IPS DF 4.7 (cell line): ENCODE results near the gene PDE1C.

Experiments used
- DNase-seq: peaks from one replicate; pipeline ENCODE4 v3.0.0-alpha.2; 2013; ENCODE audit warnings: low spot score; ENCODE audit errors: extremely low read depth

PDE1C gene

DNA sequence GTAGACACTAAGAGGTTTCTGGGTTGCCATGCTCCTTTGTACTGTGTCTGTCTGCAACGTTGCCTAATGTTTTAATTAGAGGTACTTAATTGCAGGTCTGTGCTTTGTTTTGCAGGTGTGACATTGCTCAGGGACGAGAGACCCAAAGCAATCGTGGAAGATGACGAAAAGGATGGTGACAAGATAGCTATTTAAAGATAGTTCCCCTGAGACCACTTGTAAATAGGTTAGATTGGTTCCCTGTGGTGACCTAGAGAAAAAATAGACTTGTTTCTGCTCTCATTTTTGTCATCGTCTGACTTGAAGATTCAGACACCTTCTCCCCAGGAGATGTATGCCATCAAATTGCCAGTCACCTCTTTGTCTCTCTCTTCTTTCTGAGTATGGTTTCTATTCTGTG is 363.1 kb downstream of the PDE1C start:
- DNase-seq = no peak

DNA sequence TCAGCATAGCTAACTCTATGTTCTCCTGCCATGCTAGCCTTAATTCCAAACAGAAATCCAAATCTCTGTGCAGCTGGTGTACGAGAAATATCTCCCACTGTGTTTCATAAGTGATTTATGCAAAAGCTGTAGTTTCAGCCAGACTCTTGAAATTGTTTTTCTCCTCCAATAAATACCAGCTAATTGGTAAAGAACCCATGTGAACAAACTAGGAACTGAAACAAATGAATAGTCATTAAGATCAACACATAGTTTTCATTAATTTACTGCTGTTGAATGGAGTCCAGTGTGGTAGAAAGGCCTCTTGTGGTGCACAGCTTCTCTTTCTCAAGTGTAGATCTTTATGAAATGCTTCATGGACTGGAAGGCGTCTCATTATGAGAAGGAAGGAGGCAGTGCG is 364.8 kb downstream of the PDE1C start:
- DNase-seq = no peak

DNA sequence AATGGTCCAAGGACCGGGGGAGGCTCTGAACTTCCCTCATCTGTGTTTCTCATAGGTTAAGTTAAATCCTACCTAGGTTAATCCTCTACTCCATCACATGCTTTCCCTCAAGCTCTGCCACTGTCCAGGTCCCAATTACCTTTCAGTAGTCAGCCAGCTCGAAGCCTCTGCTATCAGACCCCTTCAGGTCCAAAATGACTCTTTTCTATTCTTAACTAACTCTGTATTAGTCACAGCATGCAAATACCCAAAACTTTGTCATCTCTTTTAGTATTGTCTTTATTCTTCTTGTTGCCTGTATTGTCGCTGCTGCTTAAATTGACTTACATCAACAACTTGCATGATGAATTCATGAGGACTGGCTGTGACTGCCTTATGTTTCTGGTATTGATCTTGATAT is 367.9 kb downstream of the PDE1C start:
- DNase-seq = no peak
